DOHH2 (cell line): Measurements from ENCODE around the gene SCYGR7.

ENCODE experiments used
- H3F3A ChIP-seq: fragments of 200-600 bp; sonication (generic), shearing (Covaris generic); 2 replicates; pipeline ENCODE4 v1.6.0; 2016; ENCODE audit warnings: antibody characterized with exemption, mild to moderate bottlenecking; ENCODE audit not compliant: control insufficient read depth, insufficient read depth
- H3K27ac ChIP-seq: fragments of 200-600 bp; sonication (generic); 2 replicates; pipeline ENCODE4 v1.5.1; 2014; ENCODE audit warnings: low read depth, mild to moderate bottlenecking, low read length, moderate library complexity
- H3K27me3 ChIP-seq: fragments of 200-600 bp; sonication (generic); 2 replicates; pipeline ENCODE4 v1.6.1; 2014; ENCODE audit warnings: mild to moderate bottlenecking, low read length, mixed read lengths; ENCODE audit not compliant: control insufficient read depth
- H3K36me3 ChIP-seq: fragments of 200-600 bp; sonication (generic); 2 replicates; pipeline ENCODE4 v1.6.1; 2014; ENCODE audit warnings: mild to moderate bottlenecking, low read length, moderate library complexity, mixed read lengths; ENCODE audit not compliant: control insufficient read depth
- H3K4me1 ChIP-seq: fragments of 200-600 bp; sonication (generic); 2 replicates; pipeline ENCODE4 v1.6.1; 2014; ENCODE audit warnings: mild to moderate bottlenecking, low read length, mixed read lengths; ENCODE audit not compliant: control insufficient read depth
- H3K4me2 ChIP-seq: fragments of 200-600 bp; sonication (generic); 2 replicates; pipeline ENCODE4 v1.6.0; 2014; ENCODE audit warnings: mild to moderate bottlenecking, low read length, moderate library complexity
- H3K4me3 ChIP-seq: fragments of 200-600 bp; sonication (generic); 2 replicates; pipeline ENCODE4 v1.5.1; 2014; ENCODE audit warnings: mild to moderate bottlenecking, low read length, mixed read lengths
- H3K79me2 ChIP-seq: fragments of 200-600 bp; sonication (generic); 2 replicates; pipeline ENCODE4 v1.6.1; 2014; ENCODE audit warnings: mild to moderate bottlenecking, low read length, mixed read lengths; ENCODE audit not compliant: control insufficient read depth
- H3K9me2 ChIP-seq: fragments of 200-600 bp; sonication (generic); replicated peaks from 2 replicates; pipeline ENCODE4 v1.6.1; 2014; ENCODE audit warnings: mild to moderate bottlenecking, low read length, mixed read lengths; ENCODE audit not compliant: control insufficient read depth
- H3K9me3 ChIP-seq: fragments of 200-600 bp; sonication (generic); 2 replicates; pipeline ENCODE4 v1.6.1; 2014; ENCODE audit warnings: antibody characterized with exemption, low read length, mixed read lengths; ENCODE audit not compliant: control insufficient read depth, insufficient read depth
- H4K20me1 ChIP-seq: fragments of 200-600 bp; sonication (generic); 2 replicates; pipeline ENCODE4 v1.6.0; 2014; ENCODE audit warnings: low read depth, mild to moderate bottlenecking, antibody characterized with exemption, low read length, moderate library complexity; ENCODE audit not compliant: control insufficient read depth, insufficient read depth
- CTCF ChIP-seq: fragments of 200-600 bp; sonication (generic); IDR thresholded peaks from one replicate; pipeline ENCODE4 v1.5.1; 2014; ENCODE audit warnings: antibody characterized with exemption, mild to moderate bottlenecking, low read depth, low read length; ENCODE audit not compliant: poor library complexity, severe bottlenecking
- EZH2phosphoT487 ChIP-seq: fragments of 200-600 bp; sonication (generic); IDR thresholded peaks from 2 replicates; pipeline ENCODE4 v1.6.1; 2017; ENCODE audit warnings: borderline replicate concordance, mild to moderate bottlenecking, antibody characterized with exemption, low read length, moderate library complexity, mixed read lengths

Gene SCYGR7

GRCh38 chr2:227759411-227760118, 31.4 kb downstream of the SCYGR7 start:
- H3K79me2 ChIP-seq = no peaks in the 10 kb centered on the region
- H3K9me2 ChIP-seq = no peaks in the 10 kb centered on the region
- H3F3A ChIP-seq = no peaks in the 10 kb centered on the region
- no peak overlapping the region for H3K4me2 ChIP-seq
- H3K4me3 ChIP-seq = no peak overlapping the region
- TF ChIP-seq CTCF = no peak
- TF ChIP-seq EZH2phosphoT487 = no peak
- no peaks in the 10 kb centered on the region for H3K27me3 ChIP-seq
- H4K20me1 ChIP-seq = no peaks in the 10 kb centered on the region
- no peaks in the 10 kb centered on the region for H3K36me3 ChIP-seq
- no peaks in the 10 kb centered on the region for H3K9me3 ChIP-seq
- H3K4me1 ChIP-seq = no peaks in the 10 kb centered on the region
- H3K27ac ChIP-seq = no peak overlapping the region

DNA sequence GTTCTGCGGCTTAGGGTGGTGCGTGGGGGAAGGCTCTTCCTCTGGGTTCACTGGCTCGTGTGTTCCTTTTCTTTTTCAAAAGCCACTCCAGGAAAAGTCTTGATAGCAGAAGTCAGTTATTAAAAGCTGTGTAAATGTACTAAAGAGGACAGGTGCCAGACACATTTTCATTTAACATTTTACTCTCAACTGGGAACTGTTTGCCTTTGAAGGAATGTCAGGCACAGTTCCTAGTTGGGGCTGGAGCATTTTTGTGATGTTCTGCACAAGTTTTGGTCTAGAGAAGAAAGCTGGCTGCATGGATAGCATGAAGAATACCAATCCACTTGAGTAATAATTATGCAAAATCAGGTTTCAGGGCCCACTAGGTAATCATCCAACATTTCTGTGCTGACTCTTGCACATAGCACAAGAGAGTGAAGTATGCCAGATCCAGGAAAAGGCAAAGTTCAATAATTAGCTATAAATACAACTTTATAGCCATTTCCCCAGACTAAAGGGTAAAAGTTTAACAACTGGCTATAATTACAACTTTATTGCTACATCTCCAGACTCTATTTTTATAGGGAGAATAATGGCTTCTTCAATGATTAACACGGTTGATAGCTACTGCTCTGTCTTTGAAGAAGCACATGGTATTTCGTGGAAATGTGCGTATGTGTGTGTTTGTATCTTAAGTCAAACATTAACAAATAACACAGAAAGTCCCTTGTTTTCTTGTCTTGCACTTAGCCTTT, 33.8 kb downstream of the SCYGR7 start:
- H4K20me1 ChIP-seq = no peaks in the 10 kb centered on the region
- H3K9me2 ChIP-seq = no peaks in the 10 kb centered on the region
- no peaks in the 10 kb centered on the region for H3K9me3 ChIP-seq
- no peaks in the 10 kb centered on the region for H3K4me1 ChIP-seq
- H3K27ac ChIP-seq = no peak overlapping the region
- no peaks in the 10 kb centered on the region for H3K27me3 ChIP-seq
- H3K79me2 ChIP-seq = no peaks in the 10 kb centered on the region
- no peak overlapping the region for H3K4me2 ChIP-seq
- H3K36me3 ChIP-seq = no peaks in the 10 kb centered on the region
- TF ChIP-seq CTCF = no peak
- TF ChIP-seq EZH2phosphoT487 = no peak
- no peaks in the 10 kb centered on the region for H3F3A ChIP-seq
- no peak overlapping the region for H3K4me3 ChIP-seq

DNA sequence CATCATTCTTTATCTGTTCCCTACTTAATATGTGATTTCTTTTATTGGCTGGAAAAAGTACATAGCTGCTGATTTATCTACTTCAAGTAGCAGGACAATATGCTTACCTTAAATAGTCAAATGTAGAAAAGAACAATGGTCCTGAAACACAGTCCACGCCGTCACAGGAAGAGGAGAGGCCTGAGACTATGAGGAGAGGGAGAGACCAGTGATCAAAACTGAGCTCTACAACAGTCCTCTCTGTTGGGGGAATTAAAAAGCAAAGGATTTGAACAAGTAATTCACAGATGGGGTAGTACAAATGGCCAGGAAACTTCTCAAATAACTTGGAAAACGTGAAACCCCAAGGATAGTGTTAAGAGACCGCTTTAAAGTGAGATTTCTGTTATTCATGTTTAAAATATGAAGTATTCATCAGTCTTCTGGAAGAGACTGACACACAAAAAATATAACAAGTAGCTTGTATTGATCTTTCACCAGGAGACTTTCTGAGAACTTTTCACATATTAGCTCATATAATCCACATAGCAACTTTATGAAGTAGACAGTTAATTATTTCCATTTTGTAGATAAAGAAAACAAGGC, 37.7 kb downstream of the SCYGR7 start:
- H3K36me3 ChIP-seq = no peaks in the 10 kb centered on the region
- H3K79me2 ChIP-seq = no peaks in the 10 kb centered on the region
- H3K9me3 ChIP-seq = no peaks in the 10 kb centered on the region
- H3K4me3 ChIP-seq = no peak overlapping the region
- H3K27ac ChIP-seq = no peak overlapping the region
- no peaks in the 10 kb centered on the region for H3K9me2 ChIP-seq
- no peaks in the 10 kb centered on the region for H3K27me3 ChIP-seq
- no peaks in the 10 kb centered on the region for H4K20me1 ChIP-seq
- TF ChIP-seq EZH2phosphoT487 (no peak), CTCF (no peak)
- H3F3A ChIP-seq = no peaks in the 10 kb centered on the region
- no peak overlapping the region for H3K4me2 ChIP-seq
- no peaks in the 10 kb centered on the region for H3K4me1 ChIP-seq
